ENCODE results near the gene NT5E.
A peak's percentile ranks its signal among the peaks of the same experiment; 100 is the strongest.

NT5E gene

GRCh38 chr6:85422996-85423395 lies 26.9 kb upstream of the NT5E start:
- DNase-seq, result no peak

GRCh38 chr6:85424981-85425380 lies 24.9 kb upstream of the NT5E start:
- DNase-seq, result no peak

GRCh38 chr6:85425997-85426396 lies 23.9 kb upstream of the NT5E start:
- no peak for DNase-seq

GRCh38 chr6:85428486-85428885 lies 21.4 kb upstream of the NT5E start:
- DNase-seq, result no peak

- peak; percentile 4 for DNase-seq
Measured at GRCh38 chr6:85429346-85429745, 20.5 kb upstream of the NT5E start.

GRCh38 chr6:85431271-85431670 lies 18.6 kb upstream of the NT5E start:
- DNase-seq, result peak; percentile 79

- no peak for DNase-seq
Measured at GRCh38 chr6:85432554-85432953, 17.3 kb upstream of the NT5E start.

GRCh38 chr6:85435851-85436250 lies 14.0 kb upstream of the NT5E start:
- no peak for DNase-seq

- DNase-seq, result no peak
Measured at GRCh38 chr6:85436411-85436810, 13.5 kb upstream of the NT5E start.

- DNase-seq, result no peak
Measured at GRCh38 chr6:85436939-85437495, 12.9 kb upstream of the NT5E start.

- no peak for DNase-seq
Measured at GRCh38 chr6:85443349-85444117, 6.3 kb upstream of the NT5E start.

- DNase-seq, result no peak
Measured at GRCh38 chr6:85449388-85449817, 480 bp upstream of the NT5E start.

GRCh38 chr6:85451565-85452306 lies 1.9 kb downstream of the NT5E start:
- DNase-seq, result no peak

GRCh38 chr6:85452441-85452881 lies 2.6 kb downstream of the NT5E start:
- DNase-seq, result no peak

GRCh38 chr6:85453052-85453451 lies 3.2 kb downstream of the NT5E start:
- no peak for DNase-seq

- no peak for DNase-seq
Measured at GRCh38 chr6:85453490-85453889, 3.6 kb downstream of the NT5E start.

- peak; percentile 37 for DNase-seq
Measured at GRCh38 chr6:85455471-85456026, 5.7 kb downstream of the NT5E start.

- DNase-seq, result no peak
Measured at GRCh38 chr6:85456782-85457181, 6.9 kb downstream of the NT5E start.

GRCh38 chr6:85458184-85458583 lies 8.3 kb downstream of the NT5E start:
- peak; percentile 61 for DNase-seq

- DNase-seq, result no peak
Measured at GRCh38 chr6:85458782-85459181, 8.9 kb downstream of the NT5E start.

- no peak for DNase-seq
Measured at GRCh38 chr6:85459224-85459901, 9.5 kb downstream of the NT5E start.

- DNase-seq, result no peak
Measured at GRCh38 chr6:85460154-85460920, 10.5 kb downstream of the NT5E start.

Data from MV-4-11 (cell line).